ENCODE data around the gene ZHX3.

ZHX3 gene

GRCh38 chr20:41278936-41279335 lies 38.6 kb downstream of the ZHX3 start:
- H3K4me3 ChIP-seq (ENCODE audit: low read length): no peak overlapping the region
- DNase-seq: no peak
- no peak overlapping the region for H4K5ac ChIP-seq (ENCODE audit: low read length)
- H2BK5ac ChIP-seq (ENCODE audit: low read length): no peak overlapping the region
- H3K4me2 ChIP-seq (ENCODE audit: low read length): no peak overlapping the region
- no peak overlapping the region for H3K23ac ChIP-seq (ENCODE audit: low read length)
- no peak overlapping the region for H3K18ac ChIP-seq (ENCODE audit: low read length)
- H3K4ac ChIP-seq (ENCODE audit: low read depth, low read length): no peak overlapping the region
- no peak overlapping the region for H3K9ac ChIP-seq (ENCODE audit: low read length)
- no peaks in the 10 kb centered on the region for H3K79me1 ChIP-seq (ENCODE audit: low read length)
- WGBS (ENCODE audit: extremely low coverage, insufficient coverage, low lambda C conversion rate): no CpG with 5 or more reads among the region's 5 CpGs
- H3K27ac ChIP-seq (ENCODE audit: low read depth, low read length): no peak overlapping the region
- no peak overlapping the region for H2BK15ac ChIP-seq (replicated peaks; ENCODE audit: low read depth)
- H2BK120ac ChIP-seq (ENCODE audit: low read depth, low read length): no peak overlapping the region
- no peak overlapping the region for H4K8ac ChIP-seq (ENCODE audit: low read depth, low read length)
- H3K4me1 ChIP-seq (ENCODE audit: control insufficient read depth, low read depth, low read length): no peaks in the 10 kb centered on the region
- H3K56ac ChIP-seq (ENCODE audit: low read length): no peak overlapping the region
- H2AK5ac ChIP-seq (ENCODE audit: low read length): no peak overlapping the region
- peaks cover 2% of the 10 kb centered on the region for H3K36me3 ChIP-seq (ENCODE audit: control insufficient read depth, insufficient read depth, low read length)
- H3K79me2 ChIP-seq (ENCODE audit: control insufficient read depth, insufficient read depth, low read length): no peaks in the 10 kb centered on the region
- H3K27me3 ChIP-seq (ENCODE audit: insufficient read depth, low read length, poor library complexity): no peaks in the 10 kb centered on the region

DNA sequence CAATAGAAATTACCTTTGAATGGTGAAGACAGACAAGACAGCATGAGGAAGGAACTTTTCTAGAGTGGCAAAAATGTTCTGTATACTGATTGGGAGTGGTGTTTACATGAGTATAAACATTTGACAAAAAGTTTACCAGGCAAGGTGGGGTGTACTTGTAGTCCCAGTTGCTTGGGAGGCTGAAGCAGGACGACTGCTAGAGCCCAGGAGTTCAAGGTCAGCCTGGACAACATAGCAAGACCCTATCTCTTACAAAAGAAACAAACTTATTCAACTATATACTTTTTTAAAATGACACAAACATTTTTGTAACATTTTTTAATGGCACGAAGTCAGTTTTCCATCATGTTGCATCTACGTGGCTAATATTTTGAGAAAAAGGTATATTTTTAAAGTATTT lies 40.5 kb downstream of the ZHX3 start:
- Histone ChIP-seq H2BK120ac (ENCODE audit: low read depth, low read length) (no peak overlapping the region), H3K36me3 (ENCODE audit: control insufficient read depth, insufficient read depth, low read length) (peaks cover 2% of the 10 kb centered on the region), H3K4me1 (ENCODE audit: control insufficient read depth, low read depth, low read length) (no peaks in the 10 kb centered on the region), H3K56ac (ENCODE audit: low read length) (no peak overlapping the region), H3K18ac (ENCODE audit: low read length) (no peak overlapping the region), H3K4ac (ENCODE audit: low read depth, low read length) (no peak overlapping the region), H3K79me1 (ENCODE audit: low read length) (no peaks in the 10 kb centered on the region), H4K8ac (ENCODE audit: low read depth, low read length) (no peak overlapping the region), H2BK15ac (replicated peaks; ENCODE audit: low read depth) (no peak overlapping the region), H3K4me2 (ENCODE audit: low read length) (no peak overlapping the region), H3K79me2 (ENCODE audit: control insufficient read depth, insufficient read depth, low read length) (no peaks in the 10 kb centered on the region), H3K27ac (ENCODE audit: low read depth, low read length) (no peak overlapping the region), H2AK5ac (ENCODE audit: low read length) (no peak overlapping the region), H3K23ac (ENCODE audit: low read length) (no peak overlapping the region), H3K4me3 (ENCODE audit: low read length) (no peak overlapping the region), H4K5ac (ENCODE audit: low read length) (no peak overlapping the region), H2BK5ac (ENCODE audit: low read length) (no peak overlapping the region), H3K9ac (ENCODE audit: low read length) (no peak overlapping the region), H3K27me3 (ENCODE audit: insufficient read depth, low read length, poor library complexity) (no peaks in the 10 kb centered on the region)
- no peak for DNase-seq
- WGBS (ENCODE audit: extremely low coverage, insufficient coverage, low lambda C conversion rate): no CpG with 5 or more reads among the region's 3 CpGs

GRCh38 chr20:41276317-41276751 lies 41.2 kb downstream of the ZHX3 start:
- no peak overlapping the region for H3K23ac ChIP-seq (ENCODE audit: low read length)
- no peaks in the 10 kb centered on the region for H3K79me2 ChIP-seq (ENCODE audit: control insufficient read depth, insufficient read depth, low read length)
- no peaks in the 10 kb centered on the region for H3K79me1 ChIP-seq (ENCODE audit: low read length)
- H3K4me2 ChIP-seq (ENCODE audit: low read length): no peak overlapping the region
- no peak overlapping the region for H3K4me3 ChIP-seq (ENCODE audit: low read length)
- no peaks in the 10 kb centered on the region for H3K4me1 ChIP-seq (ENCODE audit: control insufficient read depth, low read depth, low read length)
- no peak overlapping the region for H2AK5ac ChIP-seq (ENCODE audit: low read length)
- no CpG with 5 or more reads among the region's 9 CpGs for WGBS (ENCODE audit: extremely low coverage, insufficient coverage, low lambda C conversion rate)
- DNase-seq: no peak
- no peak overlapping the region for H3K27ac ChIP-seq (ENCODE audit: low read depth, low read length)
- no peak overlapping the region for H3K4ac ChIP-seq (ENCODE audit: low read depth, low read length)
- H2BK120ac ChIP-seq (ENCODE audit: low read depth, low read length): no peak overlapping the region
- no peak overlapping the region for H4K5ac ChIP-seq (ENCODE audit: low read length)
- H4K8ac ChIP-seq (ENCODE audit: low read depth, low read length): no peak overlapping the region
- no peak overlapping the region for H3K56ac ChIP-seq (ENCODE audit: low read length)
- H3K36me3 ChIP-seq (ENCODE audit: control insufficient read depth, insufficient read depth, low read length): peaks cover 2% of the 10 kb centered on the region
- no peak overlapping the region for H3K9ac ChIP-seq (ENCODE audit: low read length)
- H3K27me3 ChIP-seq (ENCODE audit: insufficient read depth, low read length, poor library complexity): no peaks in the 10 kb centered on the region
- no peak overlapping the region for H2BK15ac ChIP-seq (replicated peaks; ENCODE audit: low read depth)
- no peak overlapping the region for H2BK5ac ChIP-seq (ENCODE audit: low read length)
- no peak overlapping the region for H3K18ac ChIP-seq (ENCODE audit: low read length)

DNA sequence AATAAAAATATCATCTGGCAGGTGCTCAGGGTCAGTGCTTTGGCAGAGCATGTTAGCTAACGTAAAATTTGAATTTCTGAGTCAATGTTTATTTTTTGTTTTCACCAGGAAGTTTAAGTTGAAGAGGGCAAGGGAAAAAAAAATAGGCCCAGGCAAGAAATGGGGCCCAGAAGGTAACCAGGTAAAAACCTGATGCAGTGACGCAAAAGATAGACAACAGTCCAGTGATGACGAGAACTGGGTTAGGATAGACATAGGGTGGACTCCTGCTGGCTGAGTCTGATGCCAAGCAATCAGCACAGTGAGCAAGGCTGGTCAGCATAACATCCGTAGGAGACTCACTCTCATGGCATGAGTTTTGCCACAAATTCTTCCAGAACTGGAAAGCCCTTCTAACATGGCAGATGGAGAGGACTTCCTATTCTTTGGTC lies 42.2 kb downstream of the ZHX3 start:
- H3K36me3 ChIP-seq (ENCODE audit: control insufficient read depth, insufficient read depth, low read length): peaks cover 2% of the 10 kb centered on the region
- H3K79me2 ChIP-seq (ENCODE audit: control insufficient read depth, insufficient read depth, low read length): no peaks in the 10 kb centered on the region
- no peak overlapping the region for H3K9ac ChIP-seq (ENCODE audit: low read length)
- H3K79me1 ChIP-seq (ENCODE audit: low read length): no peaks in the 10 kb centered on the region
- no peak overlapping the region for H4K8ac ChIP-seq (ENCODE audit: low read depth, low read length)
- H2BK15ac ChIP-seq (replicated peaks; ENCODE audit: low read depth): no peak overlapping the region
- no peak overlapping the region for H3K23ac ChIP-seq (ENCODE audit: low read length)
- H3K4ac ChIP-seq (ENCODE audit: low read depth, low read length): no peak overlapping the region
- H3K56ac ChIP-seq (ENCODE audit: low read length): no peak overlapping the region
- no peak overlapping the region for H2BK120ac ChIP-seq (ENCODE audit: low read depth, low read length)
- no peak overlapping the region for H3K18ac ChIP-seq (ENCODE audit: low read length)
- H3K4me1 ChIP-seq (ENCODE audit: control insufficient read depth, low read depth, low read length): no peaks in the 10 kb centered on the region
- H2BK5ac ChIP-seq (ENCODE audit: low read length): no peak overlapping the region
- no peak for DNase-seq
- no peak overlapping the region for H2AK5ac ChIP-seq (ENCODE audit: low read length)
- H4K5ac ChIP-seq (ENCODE audit: low read length): no peak overlapping the region
- no peak overlapping the region for H3K27ac ChIP-seq (ENCODE audit: low read depth, low read length)
- H3K27me3 ChIP-seq (ENCODE audit: insufficient read depth, low read length, poor library complexity): no peaks in the 10 kb centered on the region
- no peak overlapping the region for H3K4me3 ChIP-seq (ENCODE audit: low read length)
- H3K4me2 ChIP-seq (ENCODE audit: low read length): no peak overlapping the region
- WGBS (ENCODE audit: extremely low coverage, insufficient coverage, low lambda C conversion rate): no CpG with 5 or more reads among the region's 4 CpGs

DNA sequence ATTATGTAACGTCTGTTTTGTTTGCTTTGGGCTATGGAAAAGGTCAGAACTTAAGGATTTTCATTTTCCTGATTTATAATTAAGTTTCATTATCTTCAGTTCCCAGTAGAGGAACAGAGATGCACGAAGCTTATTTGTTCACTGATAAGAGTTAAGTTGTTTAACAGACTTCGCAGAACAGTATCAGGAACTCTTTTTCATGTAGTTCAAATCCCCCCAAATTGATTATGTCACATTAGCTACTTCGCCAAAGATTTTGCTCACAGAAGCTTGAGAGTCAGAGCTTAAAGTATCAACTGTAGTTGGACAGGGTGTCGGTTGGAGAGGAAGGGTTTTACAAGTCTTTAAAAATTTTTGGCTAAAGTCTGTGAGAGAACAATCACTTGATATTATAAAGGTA lies 43.4 kb downstream of the ZHX3 start:
- no peak overlapping the region for H3K4me3 ChIP-seq (ENCODE audit: low read length)
- H3K23ac ChIP-seq (ENCODE audit: low read length): no peak overlapping the region
- no peaks in the 10 kb centered on the region for H3K4me1 ChIP-seq (ENCODE audit: control insufficient read depth, low read depth, low read length)
- H4K5ac ChIP-seq (ENCODE audit: low read length): no peak overlapping the region
- H2BK120ac ChIP-seq (ENCODE audit: low read depth, low read length): no peak overlapping the region
- WGBS (ENCODE audit: extremely low coverage, insufficient coverage, low lambda C conversion rate): no CpG with 5 or more reads among the region's 5 CpGs
- no peaks in the 10 kb centered on the region for H3K79me1 ChIP-seq (ENCODE audit: low read length)
- H2BK5ac ChIP-seq (ENCODE audit: low read length): no peak overlapping the region
- H3K56ac ChIP-seq (ENCODE audit: low read length): no peak overlapping the region
- H4K8ac ChIP-seq (ENCODE audit: low read depth, low read length): no peak overlapping the region
- H3K27me3 ChIP-seq (ENCODE audit: insufficient read depth, low read length, poor library complexity): no peaks in the 10 kb centered on the region
- H3K36me3 ChIP-seq (ENCODE audit: control insufficient read depth, insufficient read depth, low read length): peaks cover 2% of the 10 kb centered on the region
- no peak overlapping the region for H3K18ac ChIP-seq (ENCODE audit: low read length)
- H3K4me2 ChIP-seq (ENCODE audit: low read length): no peak overlapping the region
- H2AK5ac ChIP-seq (ENCODE audit: low read length): no peak overlapping the region
- H3K79me2 ChIP-seq (ENCODE audit: control insufficient read depth, insufficient read depth, low read length): no peaks in the 10 kb centered on the region
- H3K27ac ChIP-seq (ENCODE audit: low read depth, low read length): no peak overlapping the region
- H2BK15ac ChIP-seq (replicated peaks; ENCODE audit: low read depth): no peak overlapping the region
- no peak overlapping the region for H3K9ac ChIP-seq (ENCODE audit: low read length)
- DNase-seq: no peak
- H3K4ac ChIP-seq (ENCODE audit: low read depth, low read length): no peak overlapping the region

- Histone ChIP-seq H3K23ac (ENCODE audit: low read length) (no peak overlapping the region), H3K79me1 (ENCODE audit: low read length) (no peaks in the 10 kb centered on the region), H3K79me2 (ENCODE audit: control insufficient read depth, insufficient read depth, low read length) (no peaks in the 10 kb centered on the region), H2BK5ac (ENCODE audit: low read length) (no peak overlapping the region), H2BK15ac (replicated peaks; ENCODE audit: low read depth) (no peak overlapping the region), H2BK120ac (ENCODE audit: low read depth, low read length) (no peak overlapping the region), H2AK5ac (ENCODE audit: low read length) (no peak overlapping the region), H3K18ac (ENCODE audit: low read length) (no peak overlapping the region), H3K4me1 (ENCODE audit: control insufficient read depth, low read depth, low read length) (no peaks in the 10 kb centered on the region), H3K36me3 (ENCODE audit: control insufficient read depth, insufficient read depth, low read length) (peaks cover 2% of the 10 kb centered on the region), H3K4ac (ENCODE audit: low read depth, low read length) (no peak overlapping the region), H3K4me3 (ENCODE audit: low read length) (no peak overlapping the region), H3K56ac (ENCODE audit: low read length) (no peak overlapping the region), H3K27me3 (ENCODE audit: insufficient read depth, low read length, poor library complexity) (no peaks in the 10 kb centered on the region), H3K9ac (ENCODE audit: low read length) (no peak overlapping the region), H3K27ac (ENCODE audit: low read depth, low read length) (no peak overlapping the region), H4K5ac (ENCODE audit: low read length) (no peak overlapping the region), H3K4me2 (ENCODE audit: low read length) (no peak overlapping the region), H4K8ac (ENCODE audit: low read depth, low read length) (no peak overlapping the region)
- no peak for DNase-seq
These were observed 44.1 kb downstream of the ZHX3 start for GRCh38 chr20:41273445-41273844.
